Measurements from ENCODE around the gene PAPOLA. TPM values are rescaled to one million over a fixed set of nuclear protein-coding genes. Genes with fewer than 3 reads are reported as not detected.

The PAPOLA gene
- total RNA-seq, 1 donor from 2014 or later, result 207 TPM

- no peak for DNase-seq (ENCODE audit: low spot score)
Observed at GRCh38 chr14:96586056-96586455, 83.9 kb downstream of the PAPOLA start.

- peak; percentile 28 for DNase-seq (ENCODE audit: low spot score)
Observed at GRCh38 chr14:96586921-96587822, 85.0 kb downstream of the PAPOLA start.

GRCh38 chr14:96587823-96588385 lies 85.7 kb downstream of the PAPOLA start:
- peak; percentile 20 for DNase-seq (ENCODE audit: low spot score)

- DNase-seq (ENCODE audit: low spot score), result no peak
Observed at GRCh38 chr14:96588410-96589257, 86.5 kb downstream of the PAPOLA start.

- DNase-seq (ENCODE audit: low spot score), result no peak
Observed at GRCh38 chr14:96589577-96589976, 87.4 kb downstream of the PAPOLA start.

GRCh38 chr14:96590190-96590864 lies 88.1 kb downstream of the PAPOLA start:
- no peak for DNase-seq (ENCODE audit: low spot score)

GRCh38 chr14:96592591-96593386 lies 90.6 kb downstream of the PAPOLA start:
- DNase-seq (ENCODE audit: low spot score), result no peak

GRCh38 chr14:96594961-96595360 lies 92.8 kb downstream of the PAPOLA start:
- DNase-seq (ENCODE audit: low spot score), result no peak

GRCh38 chr14:96597680-96598079 lies 95.5 kb downstream of the PAPOLA start:
- no peak for DNase-seq (ENCODE audit: low spot score)

GRCh38 chr14:96598332-96598928 lies 96.2 kb downstream of the PAPOLA start:
- DNase-seq (ENCODE audit: low spot score), result no peak

GRCh38 chr14:96599076-96599475 lies 96.9 kb downstream of the PAPOLA start:
- DNase-seq (ENCODE audit: low spot score), result no peak

GRCh38 chr14:96602186-96602585 lies 100.0 kb downstream of the PAPOLA start:
- DNase-seq (ENCODE audit: low spot score), result no peak

GRCh38 chr14:96603350-96604255 lies 101.4 kb downstream of the PAPOLA start:
- DNase-seq (ENCODE audit: low spot score), result no peak

GRCh38 chr14:96614481-96614881 lies 112.3 kb downstream of the PAPOLA start:
- no peak for DNase-seq (ENCODE audit: low spot score)

GRCh38 chr14:96616161-96616721 lies 114.1 kb downstream of the PAPOLA start:
- DNase-seq (ENCODE audit: low spot score), result no peak
